GM19468 (cell line): Measurements from ENCODE around the gene MYL12A.

ENCODE experiments used
- ATAC-seq: cut with Tn5 transposase; IDR thresholded peaks from one replicate; pipeline ENCODE4 v1.9.1; 2021; ENCODE audit warnings: mild to moderate bottlenecking, moderate library complexity, moderate number of reproducible peaks; ENCODE audit not compliant: unreplicated experiment; ENCODE audit errors: extremely low read depth

MYL12A gene

GRCh38 chr18:3279201-3280185 lies 31.9 kb downstream of the MYL12A start:
- no peak for ATAC-seq

- ATAC-seq, result no peak
Measured at GRCh38 chr18:3281456-3282400, 34.1 kb downstream of the MYL12A start.

GRCh38 chr18:3283253-3283863 lies 35.8 kb downstream of the MYL12A start:
- ATAC-seq, result no peak

- no peak for ATAC-seq
Measured at GRCh38 chr18:3283908-3284307, 36.3 kb downstream of the MYL12A start.

- ATAC-seq, result no peak
Measured at GRCh38 chr18:3284501-3284900, 36.9 kb downstream of the MYL12A start.

GRCh38 chr18:3286159-3286558 lies 38.6 kb downstream of the MYL12A start:
- no peak for ATAC-seq

- no peak for ATAC-seq
Measured at GRCh38 chr18:3293196-3293951, 45.8 kb downstream of the MYL12A start.

- ATAC-seq, result no peak
Measured at GRCh38 chr18:3294435-3295080, 47.0 kb downstream of the MYL12A start.

GRCh38 chr18:3297025-3297984 lies 49.7 kb downstream of the MYL12A start:
- ATAC-seq, result peak; percentile 93

- no peak for ATAC-seq
Measured at GRCh38 chr18:3304832-3305231, 57.2 kb downstream of the MYL12A start.

- ATAC-seq, result no peak
Measured at GRCh38 chr18:3305354-3305762, 57.8 kb downstream of the MYL12A start.
